SKM-1 (cell line): ENCODE measurements around the gene SLC25A39.
"Not testable (repeated sequence)": the region's sequence is repeated elsewhere in the genome, so short reads cannot be mapped to it uniquely, and the experiment has no call there.

Source experiments
- DNase-seq: peaks from one replicate; lab custom pipeline; 2025; ENCODE audit not compliant: unreplicated experiment; lab: John Stamatoyannopoulos, UW

Gene SLC25A39, protein sequence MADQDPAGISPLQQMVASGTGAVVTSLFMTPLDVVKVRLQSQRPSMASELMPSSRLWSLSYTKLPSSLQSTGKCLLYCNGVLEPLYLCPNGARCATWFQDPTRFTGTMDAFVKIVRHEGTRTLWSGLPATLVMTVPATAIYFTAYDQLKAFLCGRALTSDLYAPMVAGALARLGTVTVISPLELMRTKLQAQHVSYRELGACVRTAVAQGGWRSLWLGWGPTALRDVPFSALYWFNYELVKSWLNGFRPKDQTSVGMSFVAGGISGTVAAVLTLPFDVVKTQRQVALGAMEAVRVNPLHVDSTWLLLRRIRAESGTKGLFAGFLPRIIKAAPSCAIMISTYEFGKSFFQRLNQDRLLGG

DNA sequence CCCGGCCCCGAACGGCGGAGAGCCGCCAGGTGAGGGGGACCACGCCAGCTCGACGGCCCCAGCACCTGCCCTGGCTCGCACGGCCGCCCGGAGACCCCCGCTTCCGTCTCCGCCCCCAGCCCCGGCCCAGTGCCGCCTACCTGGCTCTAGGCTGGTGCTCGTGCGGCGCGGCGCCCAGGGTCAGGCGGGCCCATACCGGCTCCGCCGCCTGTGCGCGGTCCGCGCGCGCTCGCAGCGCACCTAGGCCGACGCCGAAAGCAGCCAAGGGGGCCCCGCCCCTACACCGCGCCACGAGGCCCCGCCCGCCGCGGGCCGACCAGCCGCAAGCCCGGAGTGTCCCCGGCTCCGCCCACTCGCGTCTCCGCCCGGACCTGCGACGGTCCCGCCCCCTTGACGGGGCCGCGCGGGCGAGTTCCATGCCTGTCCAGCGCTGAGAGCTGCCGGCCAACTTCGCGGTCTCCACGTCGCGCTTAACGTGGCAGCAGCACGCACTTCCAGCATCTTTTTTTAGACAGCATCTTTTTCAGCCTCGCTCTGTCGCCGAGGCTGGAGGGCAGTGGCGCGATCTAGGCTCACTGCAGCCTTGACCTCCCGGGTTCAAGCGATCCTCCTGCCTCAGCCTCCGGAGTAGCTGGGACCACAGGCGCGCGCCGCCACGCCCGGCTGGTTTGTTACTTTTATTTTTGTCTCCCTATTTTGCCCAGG lies at the start of gene SLC25A39:
SLC25A39 (minus strand) TSS at position 253 of the 705 bp plus-strand sequence. CDS start 1,261 bp downstream, outside the sequence.
- DNase-seq: peak; percentile 82

DNA sequence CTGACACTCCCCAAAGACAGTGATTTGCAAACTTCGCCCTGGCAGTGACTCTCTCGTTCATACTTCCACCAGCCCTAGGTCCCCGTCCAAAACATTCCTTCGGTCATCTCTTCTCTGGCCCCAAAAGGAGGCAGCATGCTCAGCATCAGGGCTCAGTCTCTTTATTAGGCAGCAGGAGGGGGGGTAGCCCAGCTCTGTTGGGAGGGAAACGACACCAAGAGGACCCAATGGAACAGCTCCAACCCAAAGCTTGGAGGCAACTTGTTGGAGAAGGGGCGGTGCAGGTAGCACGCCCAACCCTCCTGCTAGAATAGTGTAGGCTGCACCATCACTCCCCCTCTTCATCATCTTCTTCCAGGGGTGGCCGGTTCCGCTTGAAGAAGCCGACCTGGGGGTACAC lies 47.4 kb upstream of the SLC25A39 start:
- no peak for DNase-seq

DNA sequence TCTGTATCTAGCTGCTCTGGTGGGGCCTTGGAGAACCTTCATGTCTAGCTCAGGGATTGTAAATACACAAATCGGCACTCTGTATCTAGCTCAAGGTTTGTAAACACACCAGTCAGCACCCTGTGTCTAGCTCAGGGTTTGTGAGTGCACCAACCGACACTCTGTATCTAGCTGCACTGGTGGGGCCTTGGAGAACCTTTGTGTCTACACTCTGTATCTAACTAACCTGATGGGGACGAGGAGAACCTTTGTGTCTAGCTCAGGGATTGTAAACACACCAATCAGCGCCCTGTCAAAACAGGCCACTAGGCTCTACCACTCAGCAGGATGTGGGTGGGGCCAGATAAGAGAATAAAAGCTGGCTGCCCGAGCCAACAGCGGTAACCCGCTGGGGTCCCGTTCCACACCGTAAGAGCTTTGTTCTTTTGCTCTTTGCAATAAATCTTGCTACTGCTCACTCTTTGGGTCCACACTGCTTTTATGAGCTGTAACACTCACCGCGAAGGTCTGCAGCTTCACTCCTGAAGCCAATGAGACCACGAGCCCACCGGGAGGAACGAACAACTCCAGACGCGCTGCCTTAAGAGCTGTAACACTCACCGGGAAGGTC lies 44.9 kb upstream of the SLC25A39 start:
- DNase-seq: not testable (repeated sequence)

DNA sequence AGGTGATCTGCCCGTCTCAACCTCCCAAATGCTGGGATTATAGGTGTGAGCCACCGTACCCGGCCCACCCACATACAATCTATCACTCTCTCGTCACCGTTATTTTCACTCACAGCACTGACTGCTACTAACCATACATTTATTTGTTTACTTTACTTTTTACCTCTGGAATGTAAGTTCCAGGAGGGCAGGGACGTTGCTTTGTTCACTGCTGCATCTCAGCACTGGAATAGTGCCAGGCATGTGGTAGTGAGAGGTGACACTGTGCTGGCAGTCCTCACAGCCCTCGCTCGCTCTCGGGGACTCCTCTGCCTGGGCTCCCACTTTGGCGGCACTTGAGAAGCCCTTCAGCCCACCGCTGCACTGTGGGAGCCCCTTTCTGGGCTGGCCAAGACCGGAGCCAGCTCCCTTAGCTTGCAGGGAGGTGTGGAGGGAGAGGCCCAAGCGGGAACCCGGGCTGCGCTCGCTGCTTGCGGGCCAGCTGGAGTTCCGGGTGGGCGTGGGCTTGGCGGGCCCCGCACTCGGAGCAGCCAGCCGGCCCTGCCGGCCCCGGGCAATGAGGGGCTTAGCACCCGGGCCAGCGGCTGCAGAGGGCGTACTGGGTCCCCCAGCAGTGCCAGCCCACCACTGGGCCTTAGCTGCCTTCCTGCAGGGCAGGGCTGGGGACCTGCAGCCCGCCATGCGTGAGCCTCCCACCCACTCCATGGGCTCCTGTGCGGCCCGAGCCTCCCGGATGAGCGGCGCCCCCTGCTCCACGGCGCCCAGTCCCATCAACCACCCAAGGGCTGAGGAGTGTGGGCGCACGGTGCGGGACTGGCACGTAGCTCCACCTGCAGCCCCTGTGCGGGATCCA lies 44.0 kb upstream of the SLC25A39 start:
- DNase-seq: not testable (repeated sequence)

DNA sequence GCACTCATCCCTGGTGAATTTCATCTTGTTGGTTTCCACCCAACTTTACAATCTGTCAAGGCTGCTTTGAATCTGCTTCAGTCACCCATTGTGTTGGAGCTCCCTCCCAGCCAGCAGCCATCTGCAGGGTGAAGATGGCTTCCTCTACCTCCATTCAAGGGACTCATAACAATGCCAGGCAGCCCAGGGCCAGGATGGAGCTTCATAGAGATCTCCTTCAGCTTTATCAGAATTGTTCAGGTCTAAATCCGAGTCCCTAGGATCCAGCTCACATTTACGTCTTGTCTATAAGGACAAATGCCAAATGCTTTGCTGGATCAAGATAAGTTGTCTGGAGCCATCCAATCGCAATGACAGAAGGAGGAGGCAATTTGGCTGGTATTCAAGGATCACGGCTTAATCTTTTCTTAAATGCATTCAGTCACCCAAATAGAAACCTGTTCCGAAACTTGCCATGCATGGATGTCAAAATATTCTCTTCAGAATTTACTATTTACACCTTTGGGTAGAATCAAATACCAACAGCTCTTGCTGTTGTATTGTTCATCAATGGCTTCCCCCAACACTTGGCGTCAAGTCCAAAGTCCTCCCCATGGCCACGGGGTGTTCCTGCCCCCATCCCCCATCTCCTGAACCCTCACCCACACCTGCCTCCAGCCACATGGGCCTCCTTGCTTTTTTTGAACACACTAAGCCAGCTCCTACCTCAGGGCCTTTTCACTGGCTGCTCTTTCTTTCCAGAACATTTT lies 42.8 kb upstream of the SLC25A39 start:
- DNase-seq: no peak

DNA sequence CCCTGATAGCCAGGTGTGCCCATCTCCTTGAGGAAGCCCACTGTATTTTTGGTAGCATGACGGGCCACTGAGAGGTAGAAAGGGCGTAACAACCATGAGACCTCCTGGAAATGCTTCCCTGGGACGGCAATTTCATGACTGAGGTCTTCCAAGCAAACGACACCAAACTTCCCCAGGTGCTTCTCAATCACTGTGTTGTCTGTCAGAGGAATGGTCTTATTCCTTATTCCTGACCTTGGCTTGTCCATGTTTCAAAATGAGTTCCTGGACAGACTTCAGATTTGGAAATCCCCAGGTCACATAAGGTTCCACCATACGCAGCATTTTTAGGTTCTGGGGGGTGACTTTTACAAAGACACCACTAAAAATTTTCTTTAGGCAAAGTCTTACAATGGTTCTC lies 40.4 kb upstream of the SLC25A39 start:
- DNase-seq: not testable (repeated sequence)

DNA sequence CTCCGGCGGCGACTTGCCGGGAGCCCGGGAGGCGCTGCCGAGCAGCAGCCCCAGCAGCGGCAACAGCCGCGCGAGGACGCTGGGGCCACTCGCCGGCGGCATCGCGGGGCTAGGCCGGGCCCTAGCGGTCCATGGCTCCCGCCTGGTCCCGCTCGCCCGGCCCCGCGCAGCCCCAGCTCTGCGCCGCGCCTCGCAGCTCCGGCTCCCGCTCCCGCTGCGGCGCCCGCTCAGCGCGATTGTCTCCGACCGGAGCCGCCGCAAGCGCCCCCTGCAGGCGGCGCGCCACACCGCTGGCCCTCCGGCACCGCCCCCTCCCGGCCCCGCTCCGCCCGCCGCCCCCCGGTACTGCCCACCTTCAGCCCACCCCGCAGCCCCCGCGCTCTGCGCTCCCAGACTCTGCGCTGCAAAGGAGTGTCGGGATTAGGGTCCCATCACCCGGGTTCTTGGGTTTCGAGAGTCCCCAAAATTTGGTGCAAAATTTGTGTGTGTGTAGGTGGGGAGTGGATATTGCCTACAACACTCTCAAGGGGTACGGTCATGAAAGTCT lies 39.1 kb upstream of the SLC25A39 start, which contains the start of gene FAM171A2:
FAM171A2 (minus strand) TSS at position 241 of the 547 bp plus-strand sequence; CDS start at position 102, 139 bp downstream.
- peak; percentile 34 for DNase-seq

DNA sequence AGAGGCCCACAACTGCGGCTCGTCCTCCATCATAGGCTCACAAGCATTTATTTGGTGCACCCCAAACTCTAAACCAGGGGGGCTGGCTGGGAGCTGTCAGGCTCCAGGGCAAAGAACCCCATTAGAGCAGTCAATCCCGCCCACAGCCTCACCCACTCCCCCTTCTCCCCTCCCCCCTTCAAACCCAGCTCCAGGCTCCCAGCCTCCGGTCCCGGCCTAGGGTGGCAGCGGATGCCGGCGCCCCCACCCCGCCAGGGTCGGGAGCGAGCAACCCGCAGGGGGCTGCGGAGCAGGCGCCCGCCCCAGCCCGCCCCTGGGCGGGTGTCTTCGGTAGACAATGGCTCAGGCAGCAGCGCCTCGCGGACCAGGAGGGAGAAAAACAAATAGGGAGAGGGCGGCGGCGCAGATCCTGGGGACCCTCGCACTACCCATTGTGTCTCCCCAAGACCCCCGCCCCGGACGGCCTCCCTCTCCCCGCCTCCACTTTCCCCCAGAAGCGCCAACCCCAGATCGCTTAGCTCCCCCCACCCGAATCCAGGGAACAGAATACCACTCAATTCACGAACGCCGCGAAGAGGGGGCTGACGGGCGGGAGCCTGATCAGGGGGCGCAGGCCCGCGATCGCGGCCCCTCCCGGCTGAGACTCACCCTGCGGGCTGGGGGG lies 38.5 kb upstream of the SLC25A39 start:
- no peak for DNase-seq

DNA sequence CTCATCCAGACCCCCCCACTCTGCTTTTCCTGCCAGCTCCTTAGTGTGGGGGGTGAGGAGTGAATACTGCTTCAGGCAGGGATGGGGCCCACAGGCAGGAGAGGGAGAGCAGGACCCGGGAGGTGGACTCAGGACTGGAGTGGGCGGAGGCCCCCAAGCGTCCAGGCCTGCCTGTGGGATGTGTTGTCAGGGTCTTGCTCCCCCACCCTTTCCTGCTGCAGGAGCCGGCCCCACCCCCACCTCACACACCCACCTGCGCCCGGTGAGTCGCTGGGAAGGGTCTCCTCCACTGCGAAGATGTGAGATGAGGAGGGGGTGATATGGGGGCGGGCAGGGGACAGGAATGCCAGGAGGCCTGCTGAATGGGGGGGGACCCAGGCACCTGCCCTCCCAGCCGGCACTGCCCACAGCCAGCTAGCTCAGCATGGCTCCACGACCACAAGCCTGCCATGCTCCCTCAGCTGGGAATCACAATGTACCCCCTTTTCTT lies 37.9 kb upstream of the SLC25A39 start:
- no peak for DNase-seq

DNA sequence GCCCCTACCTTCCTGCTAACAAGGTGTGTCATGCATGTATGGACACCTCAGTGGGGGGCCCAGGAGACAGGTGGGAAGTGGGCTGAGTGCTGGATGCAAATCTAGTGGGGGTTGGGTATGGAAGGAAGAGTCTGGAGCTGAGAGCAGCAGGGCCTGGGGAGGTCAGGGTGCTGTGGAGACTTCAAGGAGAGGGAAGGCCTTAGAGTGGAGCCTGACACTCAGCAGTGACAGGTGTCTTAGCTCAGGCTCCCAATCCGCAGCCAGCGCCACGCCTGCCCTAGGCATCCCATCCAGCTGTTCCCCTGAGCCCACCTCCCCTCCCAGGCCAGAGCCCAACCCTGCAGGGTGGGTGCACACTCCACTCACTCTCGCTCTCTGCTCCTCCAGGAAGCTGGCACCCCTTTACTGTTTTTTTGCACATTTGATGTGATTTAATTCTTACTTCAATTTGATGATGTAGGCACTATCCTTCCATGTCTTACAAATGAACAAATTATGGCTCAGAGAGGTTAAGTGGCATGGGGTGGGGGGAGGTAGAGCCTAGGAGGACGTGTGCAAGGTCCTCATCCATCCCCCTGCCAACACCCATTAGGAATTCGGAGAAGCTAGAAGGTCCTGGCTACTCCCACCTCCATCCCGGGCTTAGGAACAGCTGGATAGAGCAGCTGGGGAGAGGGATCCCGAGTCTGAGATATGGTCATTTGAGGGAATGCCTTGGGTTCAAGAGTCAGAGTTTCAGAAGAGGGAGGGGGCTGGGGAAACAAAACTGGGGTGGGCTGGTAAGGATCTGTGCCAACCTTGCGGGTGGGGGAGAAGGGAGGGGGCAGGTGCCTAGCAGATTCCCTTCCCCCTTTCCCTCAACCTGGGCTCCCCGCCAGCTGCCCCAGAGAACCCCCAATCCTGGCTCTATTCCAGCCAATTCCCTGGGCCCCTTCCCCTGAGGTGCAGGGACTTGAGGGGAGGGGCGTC lies 37.0 kb upstream of the SLC25A39 start:
- no peak for DNase-seq

DNA sequence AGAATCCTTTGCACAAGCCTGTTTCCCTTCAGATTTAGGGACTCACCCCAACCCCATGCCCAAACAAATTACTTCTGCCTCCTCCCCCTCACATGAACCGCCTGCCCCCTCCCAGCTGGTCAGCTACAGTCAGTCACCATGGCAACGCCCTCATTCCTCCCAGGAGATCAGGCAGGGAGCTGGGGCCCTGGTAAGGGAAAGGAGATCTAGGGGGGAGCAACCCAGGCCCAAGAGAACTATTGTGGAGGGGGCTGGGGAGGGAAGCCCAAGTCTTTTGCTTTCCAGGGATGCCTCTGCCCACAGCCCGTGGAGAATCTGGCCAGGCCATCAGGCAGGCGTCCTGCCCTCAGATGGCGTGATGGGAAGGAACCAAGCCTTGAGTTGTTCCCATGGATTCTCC lies 36.2 kb upstream of the SLC25A39 start:
- DNase-seq: no peak

DNA sequence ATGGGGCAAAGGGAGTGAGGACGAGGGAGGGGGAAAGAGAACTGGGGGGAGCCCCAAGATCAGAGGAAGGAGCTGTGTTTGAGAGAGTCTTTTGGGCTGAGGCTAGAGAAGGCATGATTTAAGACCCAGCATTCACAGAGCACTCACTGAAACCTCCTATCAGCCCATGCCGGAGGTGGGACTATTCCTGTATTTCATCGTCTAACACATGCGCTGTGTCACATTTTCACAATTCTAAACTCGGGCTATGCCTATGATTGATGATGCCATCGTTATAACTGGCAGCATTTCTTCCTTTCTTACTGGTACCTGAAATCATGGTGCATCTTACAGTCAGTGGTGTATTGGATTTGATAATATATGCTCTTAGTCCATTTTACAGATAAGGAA lies 35.5 kb upstream of the SLC25A39 start:
- DNase-seq: no peak

DNA sequence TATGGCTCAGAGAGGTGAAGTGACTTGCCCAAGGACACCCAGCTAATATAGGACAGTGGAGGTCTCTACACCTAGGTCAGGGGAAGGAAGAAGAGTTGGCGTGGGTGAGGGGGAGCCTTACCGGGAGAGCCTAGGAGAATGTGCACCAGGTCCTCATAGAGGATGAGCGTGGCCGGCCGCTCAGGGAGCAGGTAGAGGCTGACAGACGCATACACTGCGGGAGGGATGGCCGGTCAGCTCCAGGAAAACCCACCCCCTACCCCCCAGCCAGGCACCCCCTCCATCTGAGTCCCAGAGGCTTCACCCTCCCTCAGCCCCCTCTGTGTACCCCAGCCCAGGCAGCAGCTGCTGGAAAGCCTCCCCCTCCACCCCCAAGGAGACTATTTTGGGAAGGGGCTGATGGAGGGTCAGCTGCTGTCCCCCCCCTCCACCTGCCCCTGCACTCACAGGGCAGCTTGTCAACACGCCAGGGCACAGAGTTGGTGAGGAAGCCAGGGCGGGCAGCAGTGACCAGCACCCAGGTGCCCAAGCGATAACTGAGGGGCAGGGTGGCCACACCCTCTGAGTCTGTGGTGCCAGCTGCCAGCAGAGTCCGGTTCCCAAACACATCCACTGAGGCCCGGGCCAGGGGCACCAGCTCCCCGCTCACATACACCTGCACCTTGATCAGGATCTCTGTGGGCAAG lies 35.0 kb upstream of the SLC25A39 start:
- DNase-seq: no peak

DNA sequence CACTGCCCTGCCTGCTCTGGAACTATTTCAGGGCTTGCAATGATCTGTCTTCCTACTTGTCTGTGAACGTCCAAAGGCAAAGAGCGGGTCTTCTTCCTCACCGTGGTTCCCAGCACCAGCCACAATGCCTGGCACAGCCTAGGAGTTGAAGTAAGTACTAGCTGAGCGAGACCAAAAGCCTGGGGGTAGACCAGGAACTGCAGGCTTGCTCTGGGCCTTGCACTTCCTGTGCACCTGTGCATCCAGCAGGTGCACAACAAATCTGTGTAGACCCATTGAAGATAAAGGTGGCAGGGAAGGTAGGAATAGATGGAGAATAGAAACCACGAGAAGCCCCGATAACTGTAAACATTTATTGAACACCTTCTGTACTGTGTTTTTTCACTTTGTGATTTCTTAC lies 34.4 kb upstream of the SLC25A39 start:
- no peak for DNase-seq

DNA sequence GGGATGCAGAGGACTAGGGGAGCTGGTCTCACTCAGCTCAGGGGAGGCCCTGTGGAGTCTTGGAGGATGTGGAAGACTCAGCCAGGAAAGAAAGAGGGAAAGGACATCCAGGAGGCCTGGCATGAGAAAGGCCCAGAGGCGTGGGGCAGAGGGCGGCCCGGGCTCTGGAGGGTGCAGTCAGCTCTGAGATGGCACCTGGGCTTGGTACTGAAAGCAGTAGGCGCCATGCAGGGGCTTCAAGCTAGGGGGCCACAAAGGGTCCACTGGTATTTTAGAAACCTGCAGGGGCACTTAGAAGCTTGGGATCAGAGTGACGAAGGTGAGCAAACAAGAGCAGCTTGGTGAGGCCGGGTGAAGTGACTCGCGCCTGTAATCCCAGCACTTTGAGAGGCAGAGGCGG lies 33.4 kb upstream of the SLC25A39 start:
- no peak for DNase-seq

DNA sequence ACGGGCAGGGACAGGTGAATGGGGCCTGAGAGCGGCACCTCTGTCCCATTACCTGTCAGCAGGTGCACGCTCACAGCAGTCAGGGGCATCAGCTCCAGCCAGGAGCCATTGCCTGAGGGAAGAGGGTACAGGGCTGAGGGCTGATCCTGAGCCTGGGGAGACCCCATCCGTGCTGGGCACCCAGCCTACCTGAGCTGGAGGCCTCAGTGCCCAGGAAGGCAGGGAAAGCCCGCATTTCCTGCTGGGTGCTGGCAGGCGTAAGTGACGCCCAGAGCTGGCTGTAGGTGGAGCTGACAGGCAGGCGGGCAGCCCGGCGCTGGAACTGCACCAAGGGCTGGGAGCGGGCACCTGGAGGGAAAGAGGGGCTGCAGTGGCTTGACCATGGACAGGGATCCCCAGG lies 31.6 kb upstream of the SLC25A39 start:
- no peak for DNase-seq

DNA sequence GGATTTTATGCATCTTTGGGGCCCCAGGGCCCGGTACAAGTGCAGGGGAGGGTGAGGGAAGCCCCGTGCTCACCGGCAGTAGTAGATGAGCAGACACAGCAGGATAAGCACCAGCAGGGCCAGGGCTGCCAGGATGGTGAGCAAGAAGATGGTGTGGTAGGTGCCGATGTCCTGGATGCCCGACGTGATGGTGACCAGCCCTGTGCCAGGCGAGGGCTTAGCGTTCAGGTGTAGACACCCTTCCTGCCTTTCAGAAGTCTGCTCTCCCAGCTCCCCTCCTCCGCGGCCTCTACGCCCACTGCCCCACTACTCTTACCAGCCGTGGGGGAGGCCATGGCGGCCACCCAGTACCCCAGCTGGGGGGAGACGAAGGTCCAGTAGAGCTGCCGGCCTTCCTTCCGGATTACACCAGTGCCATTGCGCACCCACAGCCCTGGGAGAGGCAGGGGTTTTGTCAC lies 31.0 kb upstream of the SLC25A39 start:
- DNase-seq: no peak
